T-helper 2 cell (primary cell): Measurements from ENCODE around the gene DOCK10.

Source experiments
- DNase-seq, 5 experiments: peaks; one replicate each; pipeline versions ENCODE4 v3.0.0 to v3.0.0-alpha.2; 2012 to 2022

Gene DOCK10

DNA sequence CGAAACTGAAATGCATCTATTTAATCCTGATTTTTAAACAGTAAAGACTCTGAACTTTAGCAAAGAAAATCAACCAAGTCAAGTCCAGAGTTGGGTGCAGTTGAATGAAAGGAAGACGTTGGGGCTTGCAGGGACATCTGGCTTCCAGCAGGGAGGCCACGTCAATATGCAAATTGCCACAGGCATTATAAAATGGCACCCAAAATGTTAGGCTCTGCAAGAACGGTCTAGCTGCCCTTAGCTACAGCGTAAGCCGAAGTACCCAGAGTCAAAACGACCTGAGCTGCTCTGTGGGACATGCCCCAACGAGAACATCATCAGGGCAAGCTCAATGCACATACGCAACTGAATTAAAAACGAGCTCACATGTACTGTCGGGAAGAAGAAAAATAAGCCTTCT lies 30.7 kb downstream of the DOCK10 start:
- no peak for DNase-seq

DNA sequence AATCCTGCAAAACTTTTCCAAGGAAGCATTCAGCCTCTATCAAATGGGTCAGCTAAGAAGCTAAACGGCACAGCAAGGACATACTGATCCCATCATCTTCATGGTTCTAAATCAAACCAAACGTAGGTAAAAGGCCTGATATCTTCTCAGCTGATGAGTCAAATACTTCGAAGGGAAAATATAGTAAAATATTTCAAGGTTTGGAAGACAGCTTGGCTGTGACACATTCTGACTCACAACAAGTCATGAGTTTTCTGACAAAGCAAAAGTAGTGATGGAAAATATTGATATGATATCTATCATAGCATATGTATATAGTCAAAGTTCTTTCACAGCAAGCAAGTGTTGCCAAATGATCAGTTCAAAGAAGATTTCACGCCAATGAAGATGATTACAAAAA lies 31.5 kb downstream of the DOCK10 start:
- DNase-seq, result peak in 1 of 5 experiments; percentile 78

DNA sequence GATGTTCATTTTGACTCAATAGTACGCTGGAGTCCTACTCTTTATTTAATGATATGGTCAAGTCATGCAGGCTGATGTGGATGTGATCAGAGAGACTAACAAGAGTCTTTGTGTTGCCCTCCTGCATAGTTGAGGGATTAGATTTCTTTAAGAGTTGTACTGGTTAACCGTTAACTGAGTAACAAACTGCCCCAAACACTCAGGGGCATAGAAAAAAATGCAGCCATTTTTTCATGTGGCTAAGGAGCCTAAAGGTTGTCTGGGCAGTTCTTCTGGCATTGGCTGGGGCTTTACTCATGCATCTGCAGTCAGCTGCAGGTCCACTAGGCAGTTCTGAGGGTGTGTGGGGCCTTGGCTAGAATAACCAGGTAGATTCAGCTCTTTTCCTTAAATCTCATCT lies 32.5 kb downstream of the DOCK10 start:
- DNase-seq, result no peak

DNA sequence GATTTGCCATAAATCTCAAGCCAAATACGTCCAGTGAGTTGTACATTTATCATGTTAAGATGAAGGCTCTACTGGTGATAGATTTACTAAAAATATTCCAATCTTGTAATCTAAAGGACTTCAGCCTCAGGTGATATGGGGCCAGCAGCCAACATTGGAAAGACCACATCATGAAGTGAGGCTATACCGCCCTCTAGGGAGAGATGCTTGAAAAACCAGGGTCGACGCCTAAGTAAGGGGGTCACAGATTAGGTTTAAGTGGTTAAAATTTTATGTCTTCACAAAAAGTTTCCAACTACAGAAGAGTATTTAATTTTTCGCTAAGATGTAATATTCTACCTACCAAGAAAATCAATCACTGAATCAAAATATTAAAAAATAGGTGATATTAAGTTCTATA lies 33.3 kb downstream of the DOCK10 start:
- no peak for DNase-seq

DNA sequence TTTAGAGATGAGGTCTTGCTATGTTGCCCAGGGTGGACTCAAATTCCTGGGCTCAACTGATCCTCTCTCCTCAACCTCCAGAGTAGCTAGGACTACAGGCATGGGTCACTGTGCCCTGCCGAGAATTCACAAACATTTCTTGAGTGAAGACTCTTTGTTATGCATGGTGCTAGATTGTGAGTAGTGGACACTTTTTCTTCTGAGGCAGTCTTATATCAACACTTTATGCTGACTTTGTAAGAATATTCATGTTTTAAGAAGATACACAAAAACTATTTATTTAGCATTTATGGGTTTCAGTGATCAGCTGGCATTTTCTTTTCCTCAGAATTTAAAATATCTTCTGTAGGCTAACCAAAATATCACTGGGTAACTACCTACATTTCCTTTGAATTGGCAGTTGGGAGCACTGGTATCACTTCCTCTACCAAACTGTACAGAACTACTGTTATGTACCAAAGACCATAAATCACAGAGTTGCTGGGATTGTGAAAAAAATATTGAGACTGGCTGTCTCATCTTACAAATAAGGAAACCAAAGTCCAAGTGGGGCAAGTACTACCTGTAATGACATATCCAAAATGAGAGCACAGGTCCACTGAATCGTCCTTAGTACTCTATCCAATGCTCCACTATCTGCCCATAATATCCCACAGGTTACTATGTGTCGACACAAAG lies 34.0 kb downstream of the DOCK10 start:
- peak in 1 of 5 experiments; percentile 41 for DNase-seq

DNA sequence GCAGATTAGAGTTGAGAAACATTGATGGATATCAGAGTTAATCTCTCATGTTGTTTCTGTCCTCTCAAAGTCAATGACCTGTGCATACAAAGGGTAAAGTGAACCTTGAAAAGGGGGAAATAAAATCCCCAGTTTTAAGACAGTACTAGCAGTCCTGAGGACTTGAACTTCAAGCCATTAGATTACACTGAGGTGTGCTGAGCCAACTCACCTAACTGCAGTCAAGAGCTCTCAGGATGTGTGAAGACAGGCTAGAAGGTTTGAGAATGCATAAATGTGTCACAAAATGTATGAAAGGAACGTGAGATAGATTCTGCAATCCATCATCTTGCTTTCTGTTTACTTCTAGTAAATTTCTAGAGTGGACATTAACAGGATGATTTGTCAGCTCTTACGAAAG lies 35.5 kb downstream of the DOCK10 start:
- DNase-seq, result peak in 1 of 5 experiments; percentile 58

DNA sequence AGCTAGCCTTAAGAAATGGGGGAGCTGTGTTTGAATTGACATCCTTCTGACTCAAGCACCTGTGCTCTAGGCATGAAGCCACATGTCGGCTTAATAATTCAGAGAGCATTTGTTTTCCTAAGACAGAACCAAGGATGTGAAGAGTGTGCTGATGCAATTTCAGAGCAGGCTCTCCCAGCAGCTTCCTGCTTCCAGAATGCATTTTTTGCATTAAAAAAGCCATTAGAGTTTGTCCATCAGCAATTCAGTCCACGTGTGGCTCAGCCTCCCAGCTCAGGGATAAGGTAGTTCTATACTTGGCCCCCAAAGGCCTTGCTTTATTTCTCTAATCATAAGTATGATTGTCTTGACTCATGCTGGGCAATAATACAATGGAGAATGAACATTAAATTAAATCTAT lies 37.7 kb downstream of the DOCK10 start:
- DNase-seq, result no peak

DNA sequence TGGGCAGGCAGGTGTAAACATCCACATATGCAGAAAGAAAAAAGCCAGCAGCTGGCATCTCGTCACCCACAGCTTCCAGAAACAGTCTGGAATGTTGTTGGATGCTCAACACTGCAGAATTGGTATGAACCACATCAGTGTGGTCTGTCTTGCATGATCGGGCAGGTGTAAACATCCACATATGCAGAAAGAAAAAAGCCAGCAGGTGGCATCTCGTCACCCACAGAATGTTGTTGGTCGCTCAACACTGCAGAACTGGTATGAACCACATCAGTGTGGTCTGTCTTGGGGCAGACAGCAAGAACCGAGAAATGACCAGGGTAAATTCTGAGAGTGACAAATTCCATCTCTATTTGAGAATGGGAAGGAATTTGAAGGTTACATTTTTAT lies 39.6 kb downstream of the DOCK10 start:
- peak in 1 of 5 experiments; percentile 73 for DNase-seq

DNA sequence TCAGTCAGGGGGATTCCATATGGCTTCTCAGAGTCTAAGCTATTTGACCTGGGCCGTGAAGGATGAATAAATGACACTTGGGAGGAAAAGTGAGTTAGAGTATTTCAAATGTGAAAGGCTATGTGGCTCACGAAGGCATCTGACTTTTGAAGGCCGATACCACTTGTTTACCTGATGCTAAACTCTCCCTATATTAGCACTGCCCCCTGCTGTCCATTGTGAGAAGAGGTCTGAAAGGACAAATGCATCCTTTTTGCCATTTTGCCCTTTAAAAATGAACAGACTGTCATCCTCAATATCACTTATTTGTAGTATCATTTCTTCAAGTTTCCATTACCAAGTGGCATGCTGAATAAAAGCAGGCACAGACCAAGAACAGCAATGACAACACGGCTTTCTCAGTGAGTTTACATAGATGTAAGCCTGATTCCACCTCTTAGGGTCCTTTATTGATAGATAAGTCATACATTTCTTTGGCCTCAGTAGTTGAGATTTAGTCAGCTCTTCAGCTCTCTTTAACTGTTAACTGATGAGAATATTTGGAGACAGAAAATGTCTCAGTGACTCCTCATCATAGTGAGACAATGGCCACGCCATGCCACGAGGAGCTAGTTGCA lies 40.1 kb downstream of the DOCK10 start:
- DNase-seq, result peak in 4 of 5 experiments; percentile 32 to 83 (median 45)

DNA sequence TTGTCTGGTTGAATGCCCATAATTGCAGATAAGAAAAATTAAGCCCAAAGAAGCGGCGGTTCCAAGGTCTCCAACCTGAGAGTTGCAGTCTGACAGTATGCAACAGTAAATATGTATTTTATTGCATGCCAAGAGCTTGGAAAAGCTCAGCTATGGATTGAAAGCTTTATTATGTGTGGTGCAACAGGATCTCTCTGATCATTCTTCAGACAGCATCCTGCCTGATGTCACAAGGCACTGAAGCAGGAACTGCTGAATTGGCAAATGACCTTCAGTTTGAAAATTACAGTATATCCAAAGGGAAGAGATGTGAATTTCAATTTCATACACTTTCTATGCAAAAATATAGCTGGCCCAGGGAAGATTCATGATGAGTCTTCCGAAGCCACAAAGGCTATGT lies 42.5 kb downstream of the DOCK10 start:
- no peak for DNase-seq

DNA sequence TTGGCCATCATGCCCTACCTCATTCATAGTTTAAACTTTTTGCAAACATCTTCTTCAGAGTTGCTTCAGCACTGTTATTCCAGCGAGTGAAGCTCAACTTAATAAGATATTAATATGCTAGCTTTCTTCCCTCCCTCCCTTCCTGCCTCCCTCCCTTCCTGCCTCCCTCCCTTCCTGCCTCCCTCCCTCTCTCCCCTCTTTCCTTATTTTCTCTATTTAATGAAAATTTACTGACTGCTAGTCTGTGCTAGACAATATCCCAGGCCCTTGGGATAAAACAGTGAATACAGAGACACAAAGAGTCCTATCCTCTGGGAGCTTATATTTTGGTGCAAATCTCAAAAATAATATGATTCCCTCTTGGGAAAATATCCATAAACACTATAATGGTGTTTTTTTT lies 42.9 kb downstream of the DOCK10 start:
- no peak for DNase-seq

DNA sequence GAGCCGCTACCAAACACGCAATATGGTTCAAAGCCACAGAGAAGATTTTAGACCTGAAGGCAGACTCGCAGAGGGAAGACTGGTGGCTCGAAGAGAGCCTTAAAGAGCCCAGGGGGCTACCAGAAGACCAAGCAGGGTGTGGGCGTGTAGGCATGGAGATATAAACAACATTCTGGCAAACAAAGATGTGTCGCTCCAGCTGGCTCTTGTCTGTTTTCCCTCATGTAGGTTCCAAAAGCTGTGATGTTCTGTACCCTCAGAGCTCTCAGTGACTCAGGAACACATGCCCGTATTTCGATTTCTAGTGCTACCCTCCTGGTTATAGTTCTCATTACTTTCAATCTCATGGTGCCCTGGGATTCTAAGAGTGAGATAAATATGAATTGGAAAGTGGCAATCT lies 44.5 kb downstream of the DOCK10 start:
- DNase-seq, result no peak

DNA sequence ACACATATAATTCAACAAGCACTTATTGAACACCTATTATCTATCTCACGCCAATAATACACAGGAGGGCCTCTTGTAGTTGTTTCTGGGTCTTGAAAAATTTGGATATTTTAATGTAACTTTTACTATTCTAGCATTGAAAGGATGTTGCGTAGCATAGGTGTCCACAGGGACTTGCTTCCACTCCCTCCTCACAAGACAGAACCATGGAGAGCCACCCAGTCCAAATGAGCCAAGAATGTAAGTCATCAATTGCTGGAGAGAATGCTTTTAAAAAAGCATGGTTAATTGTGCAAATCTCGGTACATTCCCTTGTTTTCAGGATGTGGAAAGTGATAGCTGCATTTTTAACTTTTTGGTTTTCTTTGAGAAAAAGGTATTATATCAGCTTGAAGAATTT lies 46.8 kb downstream of the DOCK10 start:
- DNase-seq, result no peak

DNA sequence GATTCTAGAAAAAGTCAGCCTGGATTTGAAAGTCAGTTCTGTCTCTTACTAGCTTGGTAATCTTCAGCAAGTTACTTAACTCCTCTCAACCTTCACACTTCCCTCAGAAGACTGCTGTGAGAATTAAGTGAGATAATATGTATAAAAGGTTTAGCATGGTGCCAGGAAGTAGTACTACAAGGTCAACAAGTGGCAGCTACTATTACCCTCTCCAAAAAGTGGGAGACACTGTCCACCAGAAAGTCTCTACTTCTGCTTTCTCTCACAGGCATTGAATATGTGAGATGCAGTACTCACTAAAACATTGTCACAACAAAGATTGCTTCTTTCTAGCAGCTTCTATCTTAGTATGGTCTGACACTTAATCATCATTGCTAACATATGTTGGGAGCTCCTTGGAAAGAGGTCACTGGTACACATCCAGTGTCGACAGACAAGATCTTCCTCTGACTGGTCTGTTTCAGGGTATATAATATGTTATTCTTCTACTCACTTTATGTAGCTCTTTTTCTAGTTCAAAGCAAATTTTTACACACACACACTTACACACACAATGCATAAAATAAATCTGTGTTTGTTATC lies 47.9 kb downstream of the DOCK10 start:
- no peak for DNase-seq

DNA sequence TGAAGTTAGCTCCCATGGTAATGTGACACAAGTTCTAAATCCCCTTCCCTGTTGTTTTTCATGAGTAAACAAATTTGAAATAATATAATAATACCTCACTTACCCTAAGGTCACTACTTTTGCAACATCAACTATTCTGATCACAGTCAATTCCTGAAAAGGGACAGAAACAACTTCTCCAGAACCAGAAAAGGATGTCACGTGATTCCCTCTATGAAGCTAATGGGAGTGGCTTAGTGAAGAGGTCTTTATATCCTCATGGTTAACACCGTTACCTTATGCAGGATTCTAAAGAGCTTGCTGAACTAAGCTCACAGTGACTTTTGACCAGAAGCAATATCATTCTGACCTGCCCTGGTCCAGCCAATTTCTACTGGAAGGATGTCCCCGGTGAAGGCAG lies 51.6 kb downstream of the DOCK10 start:
- no peak for DNase-seq

DNA sequence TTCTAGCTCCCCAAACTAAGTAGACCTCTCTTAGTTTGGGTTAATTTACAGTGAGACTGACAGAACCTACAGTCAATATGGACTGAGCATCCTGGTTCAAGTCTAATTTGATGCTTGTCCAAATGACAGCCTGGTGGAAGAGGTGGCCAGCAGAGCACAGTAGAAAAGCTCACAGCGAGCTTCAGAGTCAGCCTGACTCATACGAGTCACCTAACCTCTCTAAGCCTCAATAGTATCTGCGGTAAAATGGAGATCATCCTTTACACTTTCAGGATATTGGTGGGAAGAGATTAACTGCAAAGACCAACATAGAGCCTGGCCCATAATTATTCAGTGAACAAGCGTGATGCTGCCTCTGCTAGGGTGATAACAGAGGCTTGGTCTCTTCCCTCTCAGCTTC lies 54.5 kb downstream of the DOCK10 start:
- DNase-seq, result no peak

DNA sequence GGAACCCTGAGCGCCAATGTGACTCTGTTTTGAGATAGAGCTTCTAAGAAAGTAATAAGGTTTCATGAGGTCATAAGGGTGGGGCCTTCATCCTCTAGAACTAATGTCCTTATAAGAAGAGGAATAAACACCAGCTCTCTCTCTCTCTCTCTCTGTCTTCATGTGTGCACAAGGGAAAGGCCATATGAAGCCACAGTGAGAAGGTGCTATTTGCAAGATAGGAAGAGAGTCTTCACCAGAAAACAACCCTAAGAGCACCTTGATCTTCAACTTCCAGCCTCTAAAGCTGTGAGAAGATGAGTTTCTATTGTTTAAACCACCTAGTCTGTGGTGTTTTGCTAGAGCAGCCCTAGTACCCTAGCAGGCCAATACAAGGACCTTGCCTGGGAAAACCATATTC lies 55.8 kb downstream of the DOCK10 start:
- peak in 2 of 5 experiments; percentile 25 to 56 for DNase-seq

DNA sequence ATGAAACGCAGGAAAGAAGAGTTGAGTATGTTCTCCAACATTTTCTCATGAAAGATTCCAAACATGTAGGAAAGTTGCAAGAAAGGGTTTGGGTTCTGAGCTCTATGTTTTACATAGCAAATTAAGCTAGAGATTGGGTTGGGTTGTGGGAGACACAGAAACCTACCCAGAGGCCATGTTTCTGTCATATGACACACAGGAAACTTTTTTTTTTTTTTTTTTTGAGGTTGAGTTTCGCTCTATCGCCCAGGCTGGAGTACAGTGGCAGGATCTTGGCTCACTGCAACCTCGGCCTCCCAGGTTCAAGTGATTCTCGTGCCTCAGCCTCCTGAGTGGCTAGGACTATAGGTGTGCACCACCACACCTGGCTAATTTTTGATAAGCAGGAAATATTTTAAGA lies 57.6 kb downstream of the DOCK10 start:
- DNase-seq, result peak in 1 of 5 experiments; percentile 64

DNA sequence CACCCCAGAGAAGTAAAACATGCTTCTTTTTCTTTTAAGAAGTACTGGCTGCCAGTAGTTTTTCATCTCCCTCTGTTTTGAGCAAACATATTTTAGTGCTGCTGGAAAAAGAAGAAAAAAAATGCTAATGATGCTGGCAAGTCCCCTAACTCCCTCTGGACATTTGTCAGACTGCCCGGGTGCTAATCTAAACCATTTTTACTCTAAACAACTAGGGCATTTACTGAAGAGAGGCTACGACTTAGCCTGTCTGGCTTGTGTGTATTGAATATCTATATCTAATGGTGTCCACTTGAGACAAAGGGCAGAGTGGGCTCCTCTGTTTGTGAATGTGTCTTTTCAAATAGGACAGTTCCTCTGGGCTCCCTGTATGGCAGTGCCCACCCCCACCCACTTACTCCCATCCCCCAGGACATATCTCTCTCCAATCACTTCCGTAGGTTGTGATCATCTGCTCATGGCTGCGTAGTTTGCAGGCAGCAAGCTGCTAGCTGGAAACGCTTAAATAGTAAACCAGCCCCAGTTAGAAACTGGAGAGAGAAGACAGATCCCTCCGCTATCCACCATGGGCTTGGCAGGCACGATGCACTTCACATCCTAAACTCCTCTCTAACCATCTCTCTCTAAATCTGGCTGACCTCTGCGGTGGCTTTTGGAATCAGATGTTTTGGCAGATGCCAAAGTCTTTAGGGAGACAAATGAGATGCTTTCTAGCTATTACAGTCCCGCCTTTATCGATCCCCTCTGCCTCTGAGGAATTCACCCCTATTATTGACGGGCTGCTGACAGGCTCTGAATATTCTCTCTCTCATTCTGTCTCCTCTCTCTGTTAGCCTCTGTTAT lies 58.3 kb downstream of the DOCK10 start:
- DNase-seq, result no peak

DNA sequence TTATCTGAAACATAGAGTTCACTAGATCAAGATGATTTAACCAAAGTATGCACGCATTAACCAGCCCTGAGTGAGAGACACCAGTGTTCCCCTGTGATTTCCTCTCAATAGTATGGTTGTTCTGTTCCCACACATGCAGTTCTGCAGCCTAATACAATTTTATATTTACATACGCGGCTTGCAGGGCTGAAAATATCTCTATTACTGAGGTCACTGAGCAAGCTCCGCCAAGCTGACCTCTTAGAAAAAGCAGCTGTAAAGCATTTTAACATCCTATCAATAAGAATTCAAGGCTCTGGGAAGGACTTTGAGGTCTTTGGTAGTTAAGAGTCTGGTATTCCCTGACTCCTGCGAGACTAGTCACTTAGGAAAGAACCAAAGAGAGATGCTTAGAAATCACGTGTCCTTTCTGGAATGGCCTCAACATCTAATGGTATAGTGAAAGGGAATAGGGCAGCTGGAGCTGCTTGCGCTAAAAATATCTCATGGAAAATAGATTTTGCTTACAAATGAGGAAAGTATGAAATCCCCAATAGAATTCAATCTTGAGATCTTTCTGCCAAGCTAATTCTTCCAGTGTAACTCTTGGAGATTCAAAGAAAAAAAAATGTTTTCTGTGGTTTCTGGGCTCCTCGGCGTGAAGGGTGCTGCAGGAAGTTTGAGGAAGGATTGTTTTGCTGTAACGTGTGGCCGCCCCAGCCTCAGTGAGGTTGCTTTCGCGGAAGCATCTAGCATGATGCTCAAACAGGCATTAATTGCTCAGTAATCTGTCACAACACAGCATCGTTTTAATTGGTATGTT lies 59.2 kb downstream of the DOCK10 start:
- peak in 2 of 5 experiments; percentile 9 to 73 for DNase-seq

DNA sequence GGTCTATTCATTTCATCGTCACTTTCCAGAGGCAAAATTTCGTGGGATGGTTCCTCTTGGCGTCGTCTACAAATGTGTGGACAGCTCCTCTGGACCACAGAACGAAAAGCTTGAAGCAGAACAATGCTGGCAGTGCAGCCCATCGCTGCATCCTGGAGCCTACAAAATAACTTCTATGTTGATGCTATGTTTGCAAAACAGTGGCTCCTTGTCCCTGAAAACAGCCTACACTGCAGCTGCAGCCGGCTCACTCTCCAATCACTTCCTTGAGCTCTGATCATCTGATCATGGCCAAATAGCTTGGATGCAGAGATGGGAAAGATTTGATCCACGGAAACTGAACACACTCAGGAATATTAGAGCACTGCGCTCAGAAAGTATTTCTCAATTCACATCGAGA lies 60.0 kb downstream of the DOCK10 start:
- DNase-seq, result no peak
